Measurements from ENCODE around the gene ZFP90.

- no peak for TF ChIP-seq EZH2 (IDR thresholded peaks at IDR 0.05; ENCODE audit: borderline replicate concordance)
- TF ChIP-seq, protein P1, sequence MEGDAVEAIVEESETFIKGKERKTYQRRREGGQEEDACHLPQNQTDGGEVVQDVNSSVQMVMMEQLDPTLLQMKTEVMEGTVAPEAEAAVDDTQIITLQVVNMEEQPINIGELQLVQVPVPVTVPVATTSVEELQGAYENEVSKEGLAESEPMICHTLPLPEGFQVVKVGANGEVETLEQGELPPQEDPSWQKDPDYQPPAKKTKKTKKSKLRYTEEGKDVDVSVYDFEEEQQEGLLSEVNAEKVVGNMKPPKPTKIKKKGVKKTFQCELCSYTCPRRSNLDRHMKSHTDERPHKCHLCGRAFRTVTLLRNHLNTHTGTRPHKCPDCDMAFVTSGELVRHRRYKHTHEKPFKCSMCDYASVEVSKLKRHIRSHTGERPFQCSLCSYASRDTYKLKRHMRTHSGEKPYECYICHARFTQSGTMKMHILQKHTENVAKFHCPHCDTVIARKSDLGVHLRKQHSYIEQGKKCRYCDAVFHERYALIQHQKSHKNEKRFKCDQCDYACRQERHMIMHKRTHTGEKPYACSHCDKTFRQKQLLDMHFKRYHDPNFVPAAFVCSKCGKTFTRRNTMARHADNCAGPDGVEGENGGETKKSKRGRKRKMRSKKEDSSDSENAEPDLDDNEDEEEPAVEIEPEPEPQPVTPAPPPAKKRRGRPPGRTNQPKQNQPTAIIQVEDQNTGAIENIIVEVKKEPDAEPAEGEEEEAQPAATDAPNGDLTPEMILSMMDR (IDR thresholded peaks at IDR 0.05; ENCODE audit: poor library complexity), result no peak
- TF ChIP-seq EZH2phosphoT487 (IDR thresholded peaks at IDR 0.05; ENCODE audit: low read depth, severe bottlenecking, unreplicated experiment), result no peak
Measured at GRCh38 chr16:68499006-68499405, 40.1 kb upstream of the ZFP90 start.
